IMR-90 (cell line): ENCODE measurements around the gene ME1. TPM values are rescaled to one million over a fixed set of nuclear protein-coding genes. Genes with fewer than 3 reads are reported as not detected.

Source experiments
- ATAC-seq: fragments of 200-7000 bp; cut with Tn5 transposase; 2 replicates; pipeline ENCODE4 v1.9.1; 2020; ENCODE audit warnings: low read depth, mild to moderate bottlenecking, moderate library complexity
- BruUV-seq: library from RNA; stranded (reverse); fragments of 400-500 nt; replicated peaks from 2 replicates; lab custom pipeline; 2021; lab: Mats Ljungman, UMichigan
- CTCF ChIA-PET: fragments of 300-600 bp; formaldehyde crosslinking; extraction: SDS; loops from one replicate; lab custom pipeline; 2021; ENCODE audit warnings: antibody characterized with exemption; lab: Yijun Ruan, JAX
- POLR2A ChIA-PET: fragments of 300-600 bp; sonication (Branson Sonifier 250); formaldehyde crosslinking; loops from one replicate; lab custom pipeline; 2022; ENCODE audit warnings: antibody characterized with exemption; ENCODE audit not compliant: unreplicated experiment; lab: Charles Lee
- DNase-seq: peaks from one replicate; pipeline ENCODE4 v3.0.0; 2013
- H2AFZ ChIP-seq: replicated peaks from 2 replicates; pipeline ENCODE3; 2013; ENCODE audit warnings: low read length, mild to moderate bottlenecking; ENCODE audit not compliant: poor library complexity
- H2AK5ac ChIP-seq: 2 replicates; pipeline ENCODE4 v1.6.1; 2013; ENCODE audit warnings: low read depth, low read length, inconsistent platforms
- H2AK9ac ChIP-seq: replicated peaks from 2 replicates; pipeline ENCODE3; 2013; ENCODE audit warnings: mild to moderate bottlenecking, low read depth, low read length, moderate library complexity; ENCODE audit not compliant: poor library complexity
- H2BK120ac ChIP-seq: 2 replicates; pipeline ENCODE4 v1.6.1; 2013; ENCODE audit warnings: low read depth, low read length, inconsistent platforms
- H2BK15ac ChIP-seq: 3 replicates; pipeline ENCODE4 v1.6.1; 2013; ENCODE audit warnings: low read depth, low read length, inconsistent platforms
- H2BK20ac ChIP-seq: 2 replicates; pipeline ENCODE4 v1.6.1; 2013; ENCODE audit warnings: low read depth, mild to moderate bottlenecking, inconsistent platforms, low read length, moderate library complexity
- H2BK5ac ChIP-seq: 2 replicates; pipeline ENCODE4 v1.6.1; 2013; ENCODE audit warnings: mild to moderate bottlenecking, low read depth, low read length, inconsistent platforms; ENCODE audit not compliant: poor library complexity, severe bottlenecking
- H3K14ac ChIP-seq: replicated peaks from 2 replicates; pipeline ENCODE4 v1.6.1; 2013; ENCODE audit warnings: low read depth, low read length, inconsistent platforms
- H3K18ac ChIP-seq: 2 replicates; pipeline ENCODE4 v1.6.1; 2013; ENCODE audit warnings: low read depth, low read length, control low read depth
- H3K23ac ChIP-seq: 2 replicates; pipeline ENCODE4 v1.6.1; 2013; ENCODE audit warnings: low read depth, low read length, inconsistent platforms
- H3K27ac ChIP-seq: 2 replicates; pipeline ENCODE4 v1.5.1; 2013; ENCODE audit warnings: mild to moderate bottlenecking, control low read depth, low read length; ENCODE audit not compliant: insufficient read depth
- H3K27me3 ChIP-seq: 2 replicates; pipeline ENCODE4 v1.6.1; 2013; ENCODE audit warnings: low read length; ENCODE audit not compliant: control insufficient read depth, insufficient read depth
- H3K36me3 ChIP-seq: 2 replicates; pipeline ENCODE4 v1.6.1; 2013; ENCODE audit warnings: low read length, mixed read lengths; ENCODE audit not compliant: control insufficient read depth, insufficient read depth
- H3K4ac ChIP-seq: 2 replicates; pipeline ENCODE4 v1.6.1; 2013; ENCODE audit warnings: low read depth, low read length, inconsistent platforms
- H3K4me1 ChIP-seq: 2 replicates; pipeline ENCODE4 v1.6.1; 2013; ENCODE audit warnings: low read length, mixed read lengths; ENCODE audit not compliant: control insufficient read depth, insufficient read depth
- H3K4me2 ChIP-seq: 2 replicates; pipeline ENCODE4 v1.6.1; 2013; ENCODE audit warnings: low read depth, mild to moderate bottlenecking, control low read depth, low read length, moderate library complexity
- H3K4me3 ChIP-seq: 2 replicates; pipeline ENCODE4 v1.5.1; 2013; ENCODE audit warnings: low read depth, mild to moderate bottlenecking, control low read depth, low read length, moderate library complexity; ENCODE audit not compliant: insufficient read depth
- H3K56ac ChIP-seq: 2 replicates; pipeline ENCODE4 v1.6.1; 2013; ENCODE audit warnings: low read length, inconsistent platforms; ENCODE audit not compliant: insufficient read depth; ENCODE audit errors: extremely low read depth
- H3K79me1 ChIP-seq, 2 experiments: 2 replicates each; pipeline ENCODE4 v1.6.1; 2013; ENCODE audit warnings: low read length in 2 of 2, inconsistent platforms in 1 of 2, low read depth in 1 of 2
- H3K9ac ChIP-seq: 2 replicates; pipeline ENCODE4 v1.6.1; 2013; ENCODE audit warnings: low read depth, low read length, control low read depth
- H3K9me1 ChIP-seq: 2 replicates; pipeline ENCODE4 v1.6.1; 2013; ENCODE audit warnings: low read length, inconsistent platforms; ENCODE audit not compliant: insufficient read depth
- H3K9me3 ChIP-seq: 2 replicates; pipeline ENCODE4 v1.6.1; 2013; ENCODE audit warnings: low read length; ENCODE audit not compliant: control insufficient read depth, insufficient read depth
- H4K20me1 ChIP-seq: 2 replicates; pipeline ENCODE4 v1.6.1; 2013; ENCODE audit warnings: low read length, inconsistent platforms; ENCODE audit not compliant: insufficient read depth
- H4K5ac ChIP-seq: 2 replicates; pipeline ENCODE4 v1.6.1; 2013; ENCODE audit warnings: mild to moderate bottlenecking, low read depth, low read length, control low read depth
- H4K8ac ChIP-seq, 2 experiments: 2 replicates each; pipeline ENCODE4 v1.6.1; 2013; ENCODE audit warnings: low read depth in 2 of 2, low read length in 2 of 2, control low read depth in 1 of 2, inconsistent platforms in 1 of 2
- H4K91ac ChIP-seq: 2 replicates; pipeline ENCODE4 v1.6.1; 2013; ENCODE audit warnings: low read depth, low read length, inconsistent platforms; ENCODE audit not compliant: insufficient read depth
- MAFK ChIP-seq: IDR thresholded peaks from 2 replicates; pipeline ENCODE4 v1.6.1; 2012; ENCODE audit warnings: low read depth, low read length, improper control_type of control experiment
- USF2 ChIP-seq: fragments of 150-350 bp; IDR thresholded peaks from 2 replicates; pipeline ENCODE4 v1.6.1; 2017; ENCODE audit warnings: mild to moderate bottlenecking, antibody characterized with exemption, low read length, low read depth
- WGBS, 2 experiments: methylation state at CpG; one replicate each; pipeline versions ENCODE4 v1.1.5 to v1.1.7; 2013; ENCODE audit warnings: missing lambda C conversion rate in 2 of 2; ENCODE audit not compliant: insufficient read length in 1 of 2; ENCODE audit errors: extremely low coverage in 2 of 2; 5-methylcytosine and 5-hydroxymethylcytosine counted together
- dilution Hi-C: fragments of 300-500 bp; cut with HindIII; formaldehyde crosslinking; loops from one replicate; pipeline ENCODE4 v1.14.3; 2018; ENCODE audit warnings: low sequenced_read_pairs; ENCODE audit not compliant: unreplicated experiment
- in situ Hi-C: fragments of 300-500 bp; cut with MboI; formaldehyde crosslinking; loops from 3 replicates; pipeline ENCODE4 v1.14.3; 2019; ENCODE audit warnings: low sequenced_read_pairs, inconsistent platforms, mixed read lengths
- intact Hi-C: fragments of 100-400 bp; cut with micrococcal nuclease; formaldehyde crosslinking; loops from 2 replicates; pipeline ENCODE4 v1.10.0; 2022
- polyA plus RNA-seq, 3 experiments: library from polyadenylated mRNA; depleted of rRNA; stranded (reverse); fragments of >200 nt; gene quantifications; 2 replicates each; pipeline ENCODE4 v1.2.3, GENCODE V29; 2012; ENCODE audit warnings: low replicate concordance in 1 of 3
- total RNA-seq: library from RNA; depleted of rRNA; stranded (reverse); fragments of >200 nt; gene quantifications from 2 replicates; pipeline ENCODE4 v1.2.3, GENCODE V29; 2012

Gene ME1
- total and polyA plus RNA-seq, 2 of the 4 experiments (the other 2 are of a cell fraction): 21.5 to 24.4 TPM

- Histone ChIP-seq H3K9me3 (no peaks in the 10 kb centered on the region), H3K9ac (no peak overlapping the region), H2BK5ac (no peak overlapping the region), H3K79me1 (peaks cover 0 to 7% of the 10 kb centered on the region in 2 experiments; a peak in 2 of 4 replicates), H4K91ac (no peak overlapping the region), H3K27me3 (no peaks in the 10 kb centered on the region), H2AK5ac (no peak overlapping the region), H3K4me1 (peaks cover 5% of the 10 kb centered on the region; the same call in 1 of the 2 replicates), H4K8ac (no peak overlapping the region), H3K36me3 (0 out of 2 replicates have a peak, but pooled peaks cover 2% of the 10 kb centered on the region), H3K4ac (no peak overlapping the region), H3K27ac (no peak overlapping the region), H2BK120ac (no peak overlapping the region), H3K56ac (no peak overlapping the region), H3K14ac (no peak overlapping the region), H3K23ac (no peak overlapping the region), H2AK9ac (no peak overlapping the region), H4K5ac (no peak overlapping the region), H2BK15ac (no peak overlapping the region), H3K4me2 (no peak overlapping the region), H3K9me1 (no peaks in the 10 kb centered on the region), H2AFZ (no peak overlapping the region), H3K18ac (no peak overlapping the region), H4K20me1 (no peaks in the 10 kb centered on the region), H2BK20ac (no peak overlapping the region), H3K4me3 (no peak overlapping the region)
- ChIA-PET CTCF (interaction anchor here (0.7 to 0.9 kb wide), 3 partner anchors 27 to 459 kb away, joined by 3 read pairs; no protein-coding TSS in a partner anchor), POLR2A (interaction anchor here (0.6 kb wide), 1 partner anchor 17 kb away, joined by 5 read pairs; no protein-coding TSS in a partner anchor)
- dilution Hi-C loops (no loop called here), in situ Hi-C loops (no loop called here), intact Hi-C loops (no loop called here)
- no CpG with 5 or more reads among the region's 1 CpG for WGBS, 2 experiments
- no peak for DNase-seq
- ATAC-seq: no peak
- no TSS peak for BruUV-seq
- TF ChIP-seq MAFK (0 out of 2 replicates have a peak, but pooled peaks have one; percentile 12), USF2 (no peak)
These were observed 123.0 kb downstream of the ME1 start for GRCh38 chr6:83307849-83308248.
